Measurements from ENCODE around the gene FADS2.

The FADS2 gene

GRCh38 chr11:61869708-61870451 lies 41.8 kb downstream of the FADS2 start:
- Histone ChIP-seq H3K27me3 (no peaks in the 10 kb centered on the region), H3K4me3 (no peak overlapping the region), H3K36me3 (peaks cover 6 to 34% (median 28%) of the 10 kb centered on the region in 3 donors), H3K27ac (peak overlapping the region; percentile 58 to 74), H3K4me1 (peaks cover 0 to 41% (median 34%) of the 10 kb centered on the region in 4 donors), H3K9me3 (no peaks in the 10 kb centered on the region)
- DNase-seq = no peak
- intact Hi-C loops (cut with DNase I; ENCODE audit: low total_unique reads) = loop anchor here (2.0 kb wide), 1 partner anchor 79 kb away; no protein-coding TSS in a partner anchor
- TF ChIP-seq, protein P1, sequence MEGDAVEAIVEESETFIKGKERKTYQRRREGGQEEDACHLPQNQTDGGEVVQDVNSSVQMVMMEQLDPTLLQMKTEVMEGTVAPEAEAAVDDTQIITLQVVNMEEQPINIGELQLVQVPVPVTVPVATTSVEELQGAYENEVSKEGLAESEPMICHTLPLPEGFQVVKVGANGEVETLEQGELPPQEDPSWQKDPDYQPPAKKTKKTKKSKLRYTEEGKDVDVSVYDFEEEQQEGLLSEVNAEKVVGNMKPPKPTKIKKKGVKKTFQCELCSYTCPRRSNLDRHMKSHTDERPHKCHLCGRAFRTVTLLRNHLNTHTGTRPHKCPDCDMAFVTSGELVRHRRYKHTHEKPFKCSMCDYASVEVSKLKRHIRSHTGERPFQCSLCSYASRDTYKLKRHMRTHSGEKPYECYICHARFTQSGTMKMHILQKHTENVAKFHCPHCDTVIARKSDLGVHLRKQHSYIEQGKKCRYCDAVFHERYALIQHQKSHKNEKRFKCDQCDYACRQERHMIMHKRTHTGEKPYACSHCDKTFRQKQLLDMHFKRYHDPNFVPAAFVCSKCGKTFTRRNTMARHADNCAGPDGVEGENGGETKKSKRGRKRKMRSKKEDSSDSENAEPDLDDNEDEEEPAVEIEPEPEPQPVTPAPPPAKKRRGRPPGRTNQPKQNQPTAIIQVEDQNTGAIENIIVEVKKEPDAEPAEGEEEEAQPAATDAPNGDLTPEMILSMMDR (IDR thresholded peaks at IDR 0.05) = no peak

DNA sequence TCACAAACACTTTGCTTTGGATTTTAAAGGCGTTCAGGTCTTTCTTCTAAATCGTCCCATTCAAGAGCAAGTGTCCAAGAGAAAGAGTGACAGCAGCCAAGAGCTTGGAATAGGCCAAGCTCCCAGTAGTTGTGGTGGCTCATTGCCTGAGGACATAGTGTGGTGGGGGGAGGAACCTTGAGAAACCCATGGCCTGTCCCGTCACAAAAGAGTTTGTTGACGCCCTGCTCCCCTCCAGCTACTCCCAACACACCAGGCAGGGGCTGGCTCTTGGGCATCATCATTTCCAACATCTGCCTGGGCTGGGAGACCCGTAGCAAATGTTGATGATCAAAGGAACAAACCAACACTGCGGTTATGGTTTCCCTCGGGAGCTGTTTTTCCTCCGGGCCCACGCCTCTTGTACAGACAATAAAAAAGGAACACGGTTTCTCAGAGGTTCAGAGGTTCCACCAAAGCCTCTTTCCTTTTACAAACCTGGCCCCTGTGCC lies 42.5 kb downstream of the FADS2 start:
- TF ChIP-seq, protein P1 (IDR thresholded peaks at IDR 0.05) = no peak
- Histone ChIP-seq H3K4me1 (peaks cover 0 to 48% (median 36%) of the 10 kb centered on the region in 4 donors), H3K4me3 (no peak overlapping the region), H3K36me3 (peaks cover 2 to 30% (median 22%) of the 10 kb centered on the region in 3 donors), H3K27me3 (no peaks in the 10 kb centered on the region), H3K9me3 (no peaks in the 10 kb centered on the region), H3K27ac (peak overlapping the region; percentile 58 to 74)
- intact Hi-C loops (cut with DNase I; ENCODE audit: low total_unique reads) = loop anchor here (2.0 kb wide), 1 partner anchor 78 kb away; no protein-coding TSS in a partner anchor
- DNase-seq = no peak

DNA sequence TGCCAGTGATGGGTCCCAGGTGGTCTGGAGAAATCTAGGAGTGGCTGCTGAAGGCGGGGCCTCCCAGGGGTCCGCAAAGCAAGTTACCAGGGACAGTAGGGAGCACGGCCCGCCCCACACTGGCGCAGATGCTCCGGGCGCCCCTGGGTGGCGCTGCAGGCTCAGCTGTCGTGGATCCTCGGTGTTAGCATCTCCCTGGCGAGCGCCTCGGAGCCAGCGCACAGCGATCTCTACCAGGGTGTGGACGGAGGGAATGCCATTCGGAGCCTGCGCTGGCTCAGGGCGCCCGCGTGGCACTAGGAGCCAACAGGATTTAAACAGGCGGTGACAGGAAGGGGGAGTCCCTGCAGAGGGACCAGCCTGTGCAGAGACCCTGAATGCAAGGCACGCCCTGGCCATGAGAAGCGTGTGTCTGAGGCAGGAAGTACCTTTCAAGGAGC lies 43.1 kb downstream of the FADS2 start:
- peak; percentile 82 to 91 for DNase-seq
- peaks cover 7 to 30% (median 24%) of the 10 kb centered on the region in 3 donors for H3K36me3 ChIP-seq
- peaks cover 0 to 50% (median 36%) of the 10 kb centered on the region in 4 donors for H3K4me1 ChIP-seq
- H3K27me3 ChIP-seq = no peaks in the 10 kb centered on the region
- intact Hi-C loops (cut with DNase I; ENCODE audit: low total_unique reads) = loop anchor here (2.0 kb wide), 1 partner anchor 78 kb away; no protein-coding TSS in a partner anchor
- no peak overlapping the region for H3K4me3 ChIP-seq
- TF ChIP-seq, protein P1 (IDR thresholded peaks at IDR 0.05) = peak; percentile 98 to 99
- no peaks in the 10 kb centered on the region for H3K9me3 ChIP-seq
- peak overlapping the region; percentile 58 to 74 for H3K27ac ChIP-seq

DNA sequence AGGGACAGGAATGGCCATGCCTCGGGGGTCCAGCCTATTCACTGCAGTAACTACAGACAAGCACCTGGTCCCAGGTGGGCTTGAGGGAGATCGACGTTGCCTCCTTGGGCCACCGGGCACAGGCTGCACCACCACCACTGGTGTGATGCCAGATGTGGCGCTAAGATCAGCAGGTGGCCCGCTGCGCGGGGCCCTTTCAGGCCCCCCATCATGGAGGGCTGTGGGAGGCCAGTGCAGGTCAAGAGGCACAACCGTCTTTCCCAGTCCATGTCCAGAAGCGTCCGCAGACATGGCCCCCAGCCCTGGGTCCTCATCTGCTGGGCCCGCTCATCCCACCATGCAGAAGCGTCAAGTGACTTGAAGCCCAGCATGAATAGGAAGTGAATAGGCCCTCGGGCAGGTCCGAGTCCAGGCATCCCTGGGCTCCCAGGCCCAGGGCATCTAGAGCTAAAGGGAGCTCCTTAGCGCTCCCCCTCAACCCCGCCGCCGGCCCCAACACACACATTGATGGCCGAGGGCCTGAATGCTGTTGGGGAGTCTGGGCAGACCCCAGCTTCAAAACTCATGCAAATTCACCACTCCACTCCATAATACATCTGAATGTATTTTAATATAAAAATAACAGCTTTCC lies 45.0 kb downstream of the FADS2 start:
- no peaks in the 10 kb centered on the region for H3K9me3 ChIP-seq
- H3K36me3 ChIP-seq = peaks cover 24 to 48% (median 40%) of the 10 kb centered on the region in 3 donors
- DNase-seq = no peak
- no peaks in the 10 kb centered on the region for H3K27me3 ChIP-seq
- H3K4me3 ChIP-seq = no peak overlapping the region
- no peak overlapping the region for H3K27ac ChIP-seq
- intact Hi-C loops (cut with DNase I; ENCODE audit: low total_unique reads) = no loop called here
- TF ChIP-seq, protein P1 (IDR thresholded peaks at IDR 0.05) = no peak
- peaks cover 0 to 50% (median 36%) of the 10 kb centered on the region in 4 donors for H3K4me1 ChIP-seq

GRCh38 chr11:61873588-61874376 lies 45.7 kb downstream of the FADS2 start:
- Histone ChIP-seq H3K36me3 (peaks cover 31 to 56% (median 47%) of the 10 kb centered on the region in 3 donors), H3K4me1 (peaks cover 0 to 50% (median 36%) of the 10 kb centered on the region in 4 donors), H3K9me3 (no peaks in the 10 kb centered on the region), H3K4me3 (no peak overlapping the region), H3K27me3 (no peaks in the 10 kb centered on the region), H3K27ac (peak overlapping the region; percentile 26 to 62)
- TF ChIP-seq, protein P1 (IDR thresholded peaks at IDR 0.05) = no peak
- intact Hi-C loops (cut with DNase I; ENCODE audit: low total_unique reads) = no loop called here
- no peak for DNase-seq

Data from tibial artery (tissue), 4 donors.